WTC11 (cell line): ENCODE data around the gene TRPC4AP.

Experiments
- CTCF ChIP-seq: fragments of 200-600 bp; IDR thresholded peaks from 2 replicates; pipeline ENCODE4 v1.8.0; 2022; ENCODE audit warnings: antibody characterized with exemption
- E2F1 ChIP-seq: sonication (generic); formaldehyde crosslinking; IDR thresholded peaks from 2 replicates; pipeline ENCODE4 v1.8.0; 2022; ENCODE audit warnings: mild to moderate bottlenecking, missing genetic modification reagents
- GABPB1 ChIP-seq: sonication (generic); formaldehyde crosslinking; IDR thresholded peaks from 2 replicates; pipeline ENCODE4 v1.8.1; 2023; ENCODE audit warnings: mild to moderate bottlenecking, missing genetic modification reagents
- IRF1 ChIP-seq: sonication (generic); formaldehyde crosslinking; IDR thresholded peaks from 2 replicates; pipeline ENCODE4 v1.8.0; 2023; ENCODE audit warnings: missing genetic modification reagents
- MAX ChIP-seq: sonication (generic); formaldehyde crosslinking; IDR thresholded peaks from 2 replicates; pipeline ENCODE4 v1.8.0; 2022; ENCODE audit warnings: mild to moderate bottlenecking, missing genetic modification reagents
- NR3C1 ChIP-seq: sonication (generic); formaldehyde crosslinking; conservative IDR thresholded peaks from 2 replicates; pipeline ENCODE4 v1.8.1; 2023; ENCODE audit warnings: low read depth, mild to moderate bottlenecking, missing genetic modification reagents
- SP1 ChIP-seq: sonication (generic); formaldehyde crosslinking; conservative IDR thresholded peaks from 2 replicates; pipeline ENCODE4 v1.8.1; 2022; ENCODE audit warnings: missing genetic modification reagents
- TEAD4 ChIP-seq: sonication (generic); formaldehyde crosslinking; IDR thresholded peaks from 2 replicates; pipeline ENCODE4 v1.8.0; 2022; ENCODE audit warnings: mild to moderate bottlenecking, missing genetic modification reagents
- USF1 ChIP-seq: sonication (generic); formaldehyde crosslinking; IDR thresholded peaks from 2 replicates; pipeline ENCODE4 v1.8.0; 2022; ENCODE audit warnings: mild to moderate bottlenecking, missing genetic modification reagents
- ZBTB43 ChIP-seq: sonication (generic); formaldehyde crosslinking; IDR thresholded peaks from 2 replicates; pipeline ENCODE4 v1.8.1; 2023; ENCODE audit warnings: mild to moderate bottlenecking, missing genetic modification reagents
- ZNF121 ChIP-seq: sonication (generic); formaldehyde crosslinking; IDR thresholded peaks from 2 replicates; pipeline ENCODE4 v1.8.0; 2023; ENCODE audit warnings: missing genetic modification reagents
- ZNF532 ChIP-seq: fragments of 250-450 bp; sonication (Bioruptor Pico); IDR thresholded peaks from 2 replicates; pipeline ENCODE4 v1.9.0; 2021; ENCODE audit warnings: mild to moderate bottlenecking, borderline replicate concordance

GRCh38 chr20:34956751-34957472 lies 135.7 kb downstream of the TRPC4AP start:
- TF ChIP-seq CTCF (no peak), IRF1 (CRISPR knock-in tag) (no peak), MAX (CRISPR knock-in tag) (no peak), SP1 (CRISPR knock-in tag) (no peak), NR3C1 (no peak), ZNF532 (CRISPR knock-in tag) (no peak), TEAD4 (CRISPR knock-in tag) (no peak), E2F1 (CRISPR knock-in tag) (no peak), GABPB1 (no peak), ZNF121 (CRISPR knock-in tag) (no peak), USF1 (CRISPR knock-in tag) (no peak), ZBTB43 (CRISPR knock-in tag) (no peak)
